K562 (cell line): ENCODE data around the gene GLIPR1L1. TPM values are rescaled to one million over a fixed set of nuclear protein-coding genes. Genes with fewer than 3 reads are reported as not detected.

Experiments
- CBX2 ChIP-seq: fragments of 200-600 bp; sonication (generic); IDR thresholded peaks from one replicate; pipeline ENCODE4 v1.6.1; 2012; ENCODE audit warnings: mild to moderate bottlenecking, low read length, inconsistent platforms; ENCODE audit not compliant: insufficient read depth, poor library complexity, severe bottlenecking
- CXXC5 ChIP-seq: fragments of 250-450 bp; sonication (Bioruptor Pico); IDR thresholded peaks from 2 replicates; pipeline ENCODE4 v1.8.0; 2022; ENCODE audit warnings: inconsistent platforms, mild to moderate bottlenecking, moderate library complexity
- FOS ChIP-seq: IDR thresholded peaks from 3 replicates; pipeline ENCODE4 v1.6.1; 2011; ENCODE audit not compliant: insufficient read length; ENCODE audit errors: extremely low read depth
- MCM2 ChIP-seq: fragments of 450-650 bp; IDR thresholded peaks from 2 replicates; pipeline ENCODE4 v1.6.1; 2017; ENCODE audit warnings: low read depth, mild to moderate bottlenecking
- POLR2G ChIP-seq: fragments of 200-400 bp; formaldehyde crosslinking; IDR thresholded peaks from 2 replicates; pipeline ENCODE4 v1.6.1; 2017; ENCODE audit warnings: low read depth, mild to moderate bottlenecking, antibody characterized with exemption, low read length, moderate library complexity
- SRSF7 ChIP-seq: fragments of 200-400 bp; formaldehyde crosslinking; optimal IDR thresholded peaks from 2 replicates; pipeline ENCODE3; 2017; ENCODE audit warnings: mild to moderate bottlenecking, low read depth, low read length
- ZC3H11A ChIP-seq: IDR thresholded peaks from 2 replicates; pipeline ENCODE4 v1.6.1; 2012; ENCODE audit warnings: low read depth, low read length, improper control_type of control experiment
- ZNF584 ChIP-seq: fragments of 200-800 bp; sonication (Bioruptor generic); IDR thresholded peaks from 2 replicates; pipeline ENCODE4 v1.6.1; 2016; ENCODE audit warnings: low read depth, mild to moderate bottlenecking, missing genetic modification characterization, missing compliant biosample characterization
- polyA plus RNA-seq, 8 experiments: library from polyadenylated mRNA; depleted of rRNA in 4 of 8; stranded (reverse) in 5 of 8; unstranded in 3 of 8; fragments of >200 nt; fragmentation: Nextera tagmentation in 2 of 8; fragmentation: Illumina TruSeq in 1 of 8; extraction: Ambion mirVana in 2 of 8; extraction: Trizol in 1 of 8; gene quantifications; 2 replicates each; pipeline versions ENCODE4 v1.2.1 to v1.2.3, GENCODE V29; 2011 to 2014; ENCODE audit warnings: inconsistent platforms in 1 of 8, missing spikeins in 1 of 8
- total RNA-seq, 7 experiments: library from RNA; depleted of rRNA in 6 of 7; stranded (reverse); fragments of >200 nt in 6 of 7; fragmentation: Illumina TruSeq in 2 of 7; extraction: Trizol in 2 of 7; gene quantifications; 2 replicates each; pipeline versions ENCODE4 v1.2.1 to v1.2.3, GENCODE V29; 2011 to 2021; ENCODE audit warnings: low replicate concordance in 1 of 7
- TF ChIP-seq, protein P1 (sequence below): fragments of 250-450 bp; sonication (Bioruptor Pico); IDR thresholded peaks from 2 replicates; pipeline ENCODE4 v1.5.0; 2021; ENCODE audit warnings: mild to moderate bottlenecking, borderline replicate concordance
- TF ChIP-seq, protein P2 (sequence below): sonication (generic); formaldehyde crosslinking; IDR thresholded peaks from 2 replicates; pipeline ENCODE4 v1.8.1; 2022; ENCODE audit warnings: missing genetic modification reagents
- TF ChIP-seq, protein P3 (sequence below): fragments of 250-450 bp; sonication (Bioruptor Pico); IDR thresholded peaks from 2 replicates; pipeline ENCODE4 v1.5.0; 2020; ENCODE audit warnings: mild to moderate bottlenecking
- TF ChIP-seq, protein P4 (sequence below): fragments of 450-650 bp; IDR thresholded peaks from 2 replicates; pipeline ENCODE4 v1.6.1; 2018; ENCODE audit warnings: mild to moderate bottlenecking, low read depth; ENCODE audit not compliant: partially characterized antibody
- TF ChIP-seq, protein P5 (sequence below): conservative IDR thresholded peaks from 2 replicates; pipeline ENCODE4 v1.6.1; 2011; ENCODE audit warnings: low read depth, mild to moderate bottlenecking, low read length; ENCODE audit not compliant: control insufficient read depth
- TF ChIP-seq, protein P6 (sequence below), 2 experiments: fragments of 450-650 bp; IDR thresholded peaks; 2 replicates each; pipeline ENCODE4 v1.6.1; 2018; ENCODE audit warnings: mild to moderate bottlenecking in 2 of 2, low read depth in 1 of 2; ENCODE audit not compliant: partially characterized antibody in 2 of 2

Gene GLIPR1L1
- total and polyA plus RNA-seq, 9 of the 15 experiments (the other 6 are each of a cell fraction or from before 2014, with no cell fraction given) = not detected

DNA sequence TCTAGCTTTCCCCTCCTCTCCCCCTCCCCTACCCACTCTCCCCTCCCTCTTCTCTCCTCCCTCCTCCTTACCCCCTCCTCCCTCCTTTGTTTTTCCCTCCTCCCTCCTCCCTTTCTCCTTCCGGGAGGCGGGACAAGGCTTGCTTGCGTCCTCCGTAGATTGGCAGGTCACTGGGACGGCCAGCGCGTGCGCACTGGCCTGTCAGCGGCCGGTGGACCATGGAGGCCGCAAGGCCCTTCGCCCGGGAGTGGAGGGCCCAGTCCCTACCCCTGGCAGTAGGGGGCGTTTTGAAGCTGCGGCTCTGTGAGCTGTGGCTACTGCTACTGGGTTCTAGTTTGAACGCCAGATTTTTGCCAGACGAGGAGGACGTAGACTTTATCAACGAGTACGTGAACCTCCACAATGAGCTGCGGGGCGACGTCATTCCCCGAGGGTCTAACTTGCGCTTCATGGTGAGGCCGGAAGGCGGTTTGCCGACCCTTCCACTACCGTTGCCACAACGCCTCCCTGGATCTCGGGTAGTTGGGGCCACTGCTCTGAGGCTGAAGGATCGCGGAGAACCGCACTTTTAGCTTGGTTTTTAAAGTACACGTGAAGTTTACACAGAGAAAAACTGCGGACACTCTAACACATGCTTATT lies 56.5 kb downstream of the GLIPR1L1 start, which contains the start of gene GLIPR1L2 (continued):
- TF ChIP-seq, protein P1, sequence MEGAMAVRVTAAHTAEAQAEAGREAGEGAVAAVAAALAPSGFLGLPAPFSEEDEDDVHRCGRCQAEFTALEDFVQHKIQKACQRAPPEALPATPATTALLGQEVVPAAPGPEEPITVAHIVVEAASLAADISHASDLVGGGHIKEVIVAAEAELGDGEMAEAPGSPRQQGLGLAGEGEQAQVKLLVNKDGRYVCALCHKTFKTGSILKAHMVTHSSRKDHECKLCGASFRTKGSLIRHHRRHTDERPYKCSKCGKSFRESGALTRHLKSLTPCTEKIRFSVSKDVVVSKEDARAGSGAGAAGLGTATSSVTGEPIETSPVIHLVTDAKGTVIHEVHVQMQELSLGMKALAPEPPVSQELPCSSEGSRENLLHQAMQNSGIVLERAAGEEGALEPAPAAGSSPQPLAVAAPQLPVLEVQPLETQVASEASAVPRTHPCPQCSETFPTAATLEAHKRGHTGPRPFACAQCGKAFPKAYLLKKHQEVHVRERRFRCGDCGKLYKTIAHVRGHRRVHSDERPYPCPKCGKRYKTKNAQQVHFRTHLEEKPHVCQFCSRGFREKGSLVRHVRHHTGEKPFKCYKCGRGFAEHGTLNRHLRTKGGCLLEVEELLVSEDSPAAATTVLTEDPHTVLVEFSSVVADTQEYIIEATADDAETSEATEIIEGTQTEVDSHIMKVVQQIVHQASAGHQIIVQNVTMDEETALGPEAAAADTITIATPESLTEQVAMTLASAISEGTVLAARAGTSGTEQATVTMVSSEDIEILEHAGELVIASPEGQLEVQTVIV (CRISPR knock-in tag) = no peak
- TF ChIP-seq, protein P2, sequence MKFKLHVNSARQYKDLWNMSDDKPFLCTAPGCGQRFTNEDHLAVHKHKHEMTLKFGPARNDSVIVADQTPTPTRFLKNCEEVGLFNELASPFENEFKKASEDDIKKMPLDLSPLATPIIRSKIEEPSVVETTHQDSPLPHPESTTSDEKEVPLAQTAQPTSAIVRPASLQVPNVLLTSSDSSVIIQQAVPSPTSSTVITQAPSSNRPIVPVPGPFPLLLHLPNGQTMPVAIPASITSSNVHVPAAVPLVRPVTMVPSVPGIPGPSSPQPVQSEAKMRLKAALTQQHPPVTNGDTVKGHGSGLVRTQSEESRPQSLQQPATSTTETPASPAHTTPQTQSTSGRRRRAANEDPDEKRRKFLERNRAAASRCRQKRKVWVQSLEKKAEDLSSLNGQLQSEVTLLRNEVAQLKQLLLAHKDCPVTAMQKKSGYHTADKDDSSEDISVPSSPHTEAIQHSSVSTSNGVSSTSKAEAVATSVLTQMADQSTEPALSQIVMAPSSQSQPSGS (CRISPR knock-in tag) = no peak
- peak; percentile 56 for TF ChIP-seq POLR2G
- TF ChIP-seq FOS = no peak
- TF ChIP-seq SRSF7 = no peak
- TF ChIP-seq, protein P3, sequence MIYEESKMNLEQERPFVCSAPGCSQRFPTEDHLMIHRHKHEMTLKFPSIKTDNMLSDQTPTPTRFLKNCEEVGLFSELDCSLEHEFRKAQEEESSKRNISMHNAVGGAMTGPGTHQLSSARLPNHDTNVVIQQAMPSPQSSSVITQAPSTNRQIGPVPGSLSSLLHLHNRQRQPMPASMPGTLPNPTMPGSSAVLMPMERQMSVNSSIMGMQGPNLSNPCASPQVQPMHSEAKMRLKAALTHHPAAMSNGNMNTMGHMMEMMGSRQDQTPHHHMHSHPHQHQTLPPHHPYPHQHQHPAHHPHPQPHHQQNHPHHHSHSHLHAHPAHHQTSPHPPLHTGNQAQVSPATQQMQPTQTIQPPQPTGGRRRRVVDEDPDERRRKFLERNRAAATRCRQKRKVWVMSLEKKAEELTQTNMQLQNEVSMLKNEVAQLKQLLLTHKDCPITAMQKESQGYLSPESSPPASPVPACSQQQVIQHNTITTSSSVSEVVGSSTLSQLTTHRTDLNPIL (CRISPR knock-in tag) = no peak
- TF ChIP-seq CXXC5 (CRISPR knock-in tag) = peak; percentile 83
- TF ChIP-seq, protein P4, sequence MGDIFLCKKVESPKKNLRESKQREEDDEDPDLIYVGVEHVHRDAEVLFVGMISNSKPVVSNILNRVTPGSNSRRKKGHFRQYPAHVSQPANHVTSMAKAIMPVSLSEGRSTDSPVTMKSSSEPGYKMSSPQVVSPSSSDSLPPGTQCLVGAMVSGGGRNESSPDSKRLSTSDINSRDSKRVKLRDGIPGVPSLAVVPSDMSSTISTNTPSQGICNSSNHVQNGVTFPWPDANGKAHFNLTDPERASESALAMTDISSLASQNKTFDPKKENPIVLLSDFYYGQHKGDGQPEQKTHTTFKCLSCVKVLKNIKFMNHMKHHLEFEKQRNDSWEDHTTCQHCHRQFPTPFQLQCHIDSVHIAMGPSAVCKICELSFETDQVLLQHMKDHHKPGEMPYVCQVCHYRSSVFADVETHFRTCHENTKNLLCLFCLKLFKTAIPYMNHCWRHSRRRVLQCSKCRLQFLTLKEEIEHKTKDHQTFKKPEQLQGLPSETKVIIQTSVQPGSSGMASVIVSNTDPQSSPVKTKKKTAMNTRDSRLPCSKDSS = no peak
- no peak for TF ChIP-seq CBX2
- TF ChIP-seq, protein P5, sequence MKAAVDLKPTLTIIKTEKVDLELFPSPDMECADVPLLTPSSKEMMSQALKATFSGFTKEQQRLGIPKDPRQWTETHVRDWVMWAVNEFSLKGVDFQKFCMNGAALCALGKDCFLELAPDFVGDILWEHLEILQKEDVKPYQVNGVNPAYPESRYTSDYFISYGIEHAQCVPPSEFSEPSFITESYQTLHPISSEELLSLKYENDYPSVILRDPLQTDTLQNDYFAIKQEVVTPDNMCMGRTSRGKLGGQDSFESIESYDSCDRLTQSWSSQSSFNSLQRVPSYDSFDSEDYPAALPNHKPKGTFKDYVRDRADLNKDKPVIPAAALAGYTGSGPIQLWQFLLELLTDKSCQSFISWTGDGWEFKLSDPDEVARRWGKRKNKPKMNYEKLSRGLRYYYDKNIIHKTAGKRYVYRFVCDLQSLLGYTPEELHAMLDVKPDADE = no peak
- TF ChIP-seq, protein P6, sequence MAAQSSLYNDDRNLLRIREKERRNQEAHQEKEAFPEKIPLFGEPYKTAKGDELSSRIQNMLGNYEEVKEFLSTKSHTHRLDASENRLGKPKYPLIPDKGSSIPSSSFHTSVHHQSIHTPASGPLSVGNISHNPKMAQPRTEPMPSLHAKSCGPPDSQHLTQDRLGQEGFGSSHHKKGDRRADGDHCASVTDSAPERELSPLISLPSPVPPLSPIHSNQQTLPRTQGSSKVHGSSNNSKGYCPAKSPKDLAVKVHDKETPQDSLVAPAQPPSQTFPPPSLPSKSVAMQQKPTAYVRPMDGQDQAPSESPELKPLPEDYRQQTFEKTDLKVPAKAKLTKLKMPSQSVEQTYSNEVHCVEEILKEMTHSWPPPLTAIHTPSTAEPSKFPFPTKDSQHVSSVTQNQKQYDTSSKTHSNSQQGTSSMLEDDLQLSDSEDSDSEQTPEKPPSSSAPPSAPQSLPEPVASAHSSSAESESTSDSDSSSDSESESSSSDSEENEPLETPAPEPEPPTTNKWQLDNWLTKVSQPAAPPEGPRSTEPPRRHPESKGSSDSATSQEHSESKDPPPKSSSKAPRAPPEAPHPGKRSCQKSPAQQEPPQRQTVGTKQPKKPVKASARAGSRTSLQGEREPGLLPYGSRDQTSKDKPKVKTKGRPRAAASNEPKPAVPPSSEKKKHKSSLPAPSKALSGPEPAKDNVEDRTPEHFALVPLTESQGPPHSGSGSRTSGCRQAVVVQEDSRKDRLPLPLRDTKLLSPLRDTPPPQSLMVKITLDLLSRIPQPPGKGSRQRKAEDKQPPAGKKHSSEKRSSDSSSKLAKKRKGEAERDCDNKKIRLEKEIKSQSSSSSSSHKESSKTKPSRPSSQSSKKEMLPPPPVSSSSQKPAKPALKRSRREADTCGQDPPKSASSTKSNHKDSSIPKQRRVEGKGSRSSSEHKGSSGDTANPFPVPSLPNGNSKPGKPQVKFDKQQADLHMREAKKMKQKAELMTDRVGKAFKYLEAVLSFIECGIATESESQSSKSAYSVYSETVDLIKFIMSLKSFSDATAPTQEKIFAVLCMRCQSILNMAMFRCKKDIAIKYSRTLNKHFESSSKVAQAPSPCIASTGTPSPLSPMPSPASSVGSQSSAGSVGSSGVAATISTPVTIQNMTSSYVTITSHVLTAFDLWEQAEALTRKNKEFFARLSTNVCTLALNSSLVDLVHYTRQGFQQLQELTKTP (IDR thresholded peaks at IDR 0.05; ENCODE audit: low read depth in 1 of 2, partially characterized antibody in 2 of 2) = no peak
- no peak for TF ChIP-seq ZNF584 (CRISPR knock-in tag)
- TF ChIP-seq MCM2 = no peak
- TF ChIP-seq ZC3H11A = no peak
